NCI-H345 treated with DMSO at 0.1 percent for 48 hours (cell line): ENCODE results near the gene TNFRSF14.

Source experiments
- DNase-seq: peaks from one replicate; lab custom pipeline; 2025; ENCODE audit not compliant: unreplicated experiment; lab: John Stamatoyannopoulos, UW

The TNFRSF14 gene

GRCh38 chr1:2556277-2556677 lies at the start of gene TNFRSF14:
TSS of gene TNFRSF14 (plus strand) at chr1:2556371. CDS start at chr1:2556665, 294 bp downstream.
- DNase-seq, result no peak

GRCh38 chr1:2506901-2507565 lies 49.1 kb upstream of the TNFRSF14 start:
- DNase-seq, result no peak

- no peak for DNase-seq
Measured at GRCh38 chr1:2507744-2508155, 48.4 kb upstream of the TNFRSF14 start.

GRCh38 chr1:2508180-2508579 lies 48.0 kb upstream of the TNFRSF14 start:
- DNase-seq, result no peak

GRCh38 chr1:2508751-2509150 lies 47.4 kb upstream of the TNFRSF14 start:
- no peak for DNase-seq

GRCh38 chr1:2509589-2509988 lies 46.6 kb upstream of the TNFRSF14 start:
- no peak for DNase-seq

GRCh38 chr1:2510366-2511155 lies 45.6 kb upstream of the TNFRSF14 start:
- no peak for DNase-seq

GRCh38 chr1:2512862-2513421 lies 43.2 kb upstream of the TNFRSF14 start:
- no peak for DNase-seq

GRCh38 chr1:2513939-2514652 lies 42.1 kb upstream of the TNFRSF14 start:
- DNase-seq, result no peak

GRCh38 chr1:2514863-2515762 lies 41.1 kb upstream of the TNFRSF14 start:
- DNase-seq, result no peak

GRCh38 chr1:2515763-2516080 lies 40.4 kb upstream of the TNFRSF14 start:
- no peak for DNase-seq

GRCh38 chr1:2516124-2516523 lies 40.0 kb upstream of the TNFRSF14 start:
- DNase-seq, result no peak

GRCh38 chr1:2516946-2517345 lies 39.2 kb upstream of the TNFRSF14 start:
- DNase-seq, result no peak

GRCh38 chr1:2517966-2518365 lies 38.2 kb upstream of the TNFRSF14 start:
- DNase-seq, result no peak

GRCh38 chr1:2518528-2518927 lies 37.6 kb upstream of the TNFRSF14 start:
- no peak for DNase-seq

GRCh38 chr1:2519029-2519685 lies 37.0 kb upstream of the TNFRSF14 start:
- DNase-seq, result no peak

GRCh38 chr1:2519729-2520128 lies 36.4 kb upstream of the TNFRSF14 start:
- no peak for DNase-seq

- DNase-seq, result no peak
Measured at GRCh38 chr1:2520206-2520605, 36.0 kb upstream of the TNFRSF14 start.

- DNase-seq, result no peak
Measured at GRCh38 chr1:2520806-2521205, 35.4 kb upstream of the TNFRSF14 start.

- no peak for DNase-seq
Measured at GRCh38 chr1:2522230-2522629, 33.9 kb upstream of the TNFRSF14 start.
